GM21717 (cell line): Measurements from ENCODE around the gene ZDHHC14.

Experiments
- ATAC-seq: cut with Tn5 transposase; IDR thresholded peaks from one replicate; pipeline ENCODE4 v1.9.1; 2021; ENCODE audit warnings: mild to moderate bottlenecking, moderate library complexity; ENCODE audit not compliant: unreplicated experiment

The ZDHHC14 gene

GRCh38 chr6:157725836-157726235, 344.8 kb downstream of the ZDHHC14 start:
- no peak for ATAC-seq

GRCh38 chr6:157726892-157727628, 346.1 kb downstream of the ZDHHC14 start:
- ATAC-seq: no peak
